HepG2 (cell line): ENCODE results near the gene CACNG4. TPM values are rescaled to one million over a fixed set of nuclear protein-coding genes. Genes with fewer than 3 reads are reported as not detected.
A peak's percentile ranks its signal among the peaks of the same experiment; 100 is the strongest.
"Not testable (repeated sequence)": the region's sequence is repeated elsewhere in the genome, so short reads cannot be mapped to it uniquely, and the experiment has no call there.

Experiments used
- ATAC-seq: fragments of 200-7000 bp; cut with Tn5 transposase; 3 replicates; pipeline ENCODE4 v1.9.1; 2020; ENCODE audit warnings: mild to moderate bottlenecking, moderate library complexity
- BruUV-seq: library from RNA; stranded (reverse); fragments of 400-500 nt; replicated peaks from 2 replicates; lab custom pipeline; 2021; lab: Mats Ljungman, UMichigan
- CTCF ChIA-PET: fragments of 300-600 bp; formaldehyde crosslinking; extraction: SDS; loops from one replicate; lab custom pipeline; 2021; ENCODE audit warnings: low total read pairs, inconsistent platforms, low intra/inter-chr PET ratio; lab: Yijun Ruan, JAX
- POLR2A ChIA-PET: fragments of 350-600 bp; sonication (Branson Sonifier 250); formaldehyde crosslinking; loops from one replicate; lab custom pipeline; 2020; ENCODE audit warnings: antibody characterized with exemption, inconsistent platforms; lab: Yijun Ruan, JAX
- DNase-seq: peaks from one replicate; pipeline ENCODE4 v3.0.0-alpha.2; 2015; ENCODE audit warnings: low spot score
- FAIRE-seq: peaks from 3 replicates; lab custom pipeline; 2011; peaks lifted over from hg19 to GRCh38; lab: Jason Lieb, UNC
- H2AFZ ChIP-seq: one replicate; pipeline ENCODE4 v1.6.1; 2011; ENCODE audit warnings: low read length, inconsistent platforms
- H3K27ac ChIP-seq: fragments of 300-600 bp; 3 replicates; pipeline ENCODE4 v1.8.0; 2011; ENCODE audit warnings: mixed run types, mild to moderate bottlenecking, mixed read lengths, low read length, inconsistent platforms; ENCODE audit not compliant: insufficient read depth; ENCODE audit errors: extremely low read length
- H3K27me3 ChIP-seq, 2 experiments: fragments of 200-600 bp in 1 of 2; 2 replicates in 1 of 2; 3 replicates in 1 of 2; pipeline versions ENCODE4 v1.6.0 to v1.8.0; 2011; ENCODE audit warnings: low read length in 2 of 2, mild to moderate bottlenecking in 2 of 2, moderate library complexity in 2 of 2, inconsistent platforms in 1 of 2; ENCODE audit not compliant: insufficient read depth in 2 of 2, control insufficient read depth in 1 of 2
- H3K36me3 ChIP-seq, 2 experiments: fragments of 200-600 bp in 1 of 2; replicated peaks in 1 of 2; 2 replicates in 1 of 2; 3 replicates in 1 of 2; pipeline versions ENCODE4 v1.5.1 to v1.8.0; 2011; ENCODE audit warnings: low read length in 2 of 2, inconsistent platforms in 1 of 2; ENCODE audit not compliant: insufficient read depth in 2 of 2, control insufficient read depth in 1 of 2
- H3K4me1 ChIP-seq: 2 replicates; pipeline ENCODE4 v1.5.1; 2012; ENCODE audit warnings: low read length, inconsistent platforms; ENCODE audit not compliant: insufficient read depth
- H3K4me2 ChIP-seq: 2 replicates; pipeline ENCODE4 v1.6.0; 2011; ENCODE audit warnings: low read depth, low read length, inconsistent platforms
- H3K4me3 ChIP-seq, 3 experiments: fragments of 200-600 bp in 1 of 3; sonication (generic), shearing (Covaris generic) in 1 of 3; replicated peaks in 1 of 3; 2 replicates each; pipeline ENCODE4 v1.5.1; 2011 to 2016; ENCODE audit warnings: low read length in 3 of 3, inconsistent platforms in 2 of 3, low read depth in 2 of 3, mild to moderate bottlenecking in 2 of 3, control low read depth in 1 of 3, mixed read lengths in 1 of 3; ENCODE audit not compliant: insufficient read depth in 1 of 3
- H3K79me2 ChIP-seq: one replicate; pipeline ENCODE4 v1.6.1; 2011; ENCODE audit warnings: low read length, inconsistent platforms; ENCODE audit not compliant: insufficient read depth
- H3K9ac ChIP-seq: 2 replicates; pipeline ENCODE4 v1.6.0; 2011; ENCODE audit warnings: mild to moderate bottlenecking, low read depth, low read length, inconsistent platforms; ENCODE audit not compliant: insufficient read depth
- H3K9me3 ChIP-seq: 2 replicates; pipeline ENCODE4 v1.5.1; 2012; ENCODE audit warnings: mild to moderate bottlenecking, low read length
- H4K20me1 ChIP-seq: 2 replicates; pipeline ENCODE4 v1.6.0; 2011; ENCODE audit warnings: inconsistent platforms, mild to moderate bottlenecking, low read length, moderate library complexity; ENCODE audit not compliant: insufficient read depth
- CHD4 ChIP-seq: fragments of 200-600 bp; sonication (generic); IDR thresholded peaks from 2 replicates; pipeline ENCODE4 v1.7.0; 2017; ENCODE audit warnings: mild to moderate bottlenecking, low read length, borderline replicate concordance
- TAF15 ChIP-seq: fragments of 200-400 bp; formaldehyde crosslinking; IDR thresholded peaks from one replicate; pipeline ENCODE4 v1.6.1; 2018; ENCODE audit warnings: mild to moderate bottlenecking, low read depth, low read length; ENCODE audit not compliant: poor library complexity, severe bottlenecking
- ZNF431 ChIP-seq: sonication (generic); formaldehyde crosslinking; IDR thresholded peaks from 2 replicates; pipeline ENCODE4 v1.9.0; 2022; ENCODE audit warnings: missing genetic modification reagents, low read depth, mild to moderate bottlenecking, borderline replicate concordance
- WGBS: methylation state at CpG from one replicate; pipeline ENCODE4 v1.1.6; 2017; ENCODE audit warnings: low lambda C conversion rate; 5-methylcytosine and 5-hydroxymethylcytosine counted together
- in situ Hi-C: cut with HindIII; loops from 2 replicates; pipeline ENCODE4 v1.10.0; 2017; ENCODE audit warnings: low pct_unique_long_range_greater_than_20kb; ENCODE audit not compliant: extremely low pct_ligation_motif_present
- intact Hi-C: fragments of 100-400 bp; cut with micrococcal nuclease; formaldehyde crosslinking; loops from one replicate; pipeline ENCODE4 v1.10.0; 2022; ENCODE audit not compliant: unreplicated experiment
- polyA plus RNA-seq, 8 experiments: library from polyadenylated mRNA; depleted of rRNA in 3 of 8; stranded (reverse) in 7 of 8; unstranded in 1 of 8; fragments of >200 nt; fragmentation: Illumina TruSeq in 4 of 8; extraction: Trizol in 4 of 8; gene quantifications; 2 replicates each; pipeline versions ENCODE4 v1.2.1 to v1.2.3, GENCODE V29; 2011 to 2016; ENCODE audit warnings: low read depth in 4 of 8, missing spikeins in 1 of 8, mixed read lengths in 1 of 8; ENCODE audit not compliant: insufficient read depth in 1 of 8
- total RNA-seq, 5 experiments: library from RNA; depleted of rRNA; stranded (reverse); fragments of >200 nt; fragmentation: Illumina TruSeq; extraction: Trizol; gene quantifications; 2 replicates each; pipeline ENCODE4 v1.2.3, GENCODE V29; 2016; ENCODE audit warnings: low read depth in 1 of 5
- TF ChIP-seq, protein P1 (sequence below): sonication (generic); formaldehyde crosslinking; IDR thresholded peaks from 2 replicates; pipeline ENCODE4 v1.4.0; 2020; ENCODE audit warnings: mild to moderate bottlenecking, missing genetic modification reagents, borderline replicate concordance
- TF ChIP-seq, protein P2 (sequence below): sonication (generic); formaldehyde crosslinking; IDR thresholded peaks from 2 replicates; pipeline ENCODE4 v1.5.0; 2020; ENCODE audit warnings: missing genetic modification reagents

Gene CACNG4
- total and polyA plus RNA-seq, 2 of the 13 experiments (the other 11 are each of a cell fraction or from before 2014, with no cell fraction given) = 0.09 TPM

DNA sequence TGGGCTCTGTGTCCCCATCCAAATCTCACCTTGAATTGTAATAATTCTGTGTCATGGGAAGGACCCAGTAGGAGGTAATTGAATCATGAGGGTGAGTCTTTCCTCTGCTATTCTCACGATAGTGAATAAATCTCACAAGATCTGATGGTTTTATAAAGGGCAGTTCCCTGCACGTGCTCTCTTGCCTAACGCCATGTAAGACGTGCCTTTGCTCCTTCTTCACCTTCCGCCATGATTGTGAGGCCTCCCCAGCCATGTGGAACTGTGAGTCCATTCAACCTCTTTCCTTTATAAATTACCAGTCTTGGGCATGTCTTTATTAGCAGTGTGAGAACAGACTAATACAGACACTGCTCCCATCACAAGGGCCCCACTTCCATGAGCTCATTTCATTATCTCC lies 76.6 kb downstream of the CACNG4 start:
- DNase-seq, H3K27ac ChIP-seq, ATAC-seq, intact Hi-C loops, H3K4me2 ChIP-seq: not testable (repeated sequence)
- peak; percentile 96 for TF ChIP-seq ZNF431 (CRISPR knock-in tag)
- TF ChIP-seq, all 625 proteins: peak for 1; not testable (repeated sequence) for 624
- FAIRE-seq, H3K36me3 ChIP-seq, H3K9me3 ChIP-seq, H3K4me1 ChIP-seq, H3K9ac ChIP-seq, CTCF ChIA-PET, in situ Hi-C loops, POLR2A ChIA-PET, BruUV-seq, H3K79me2 ChIP-seq, H2AFZ ChIP-seq, H3K4me3 ChIP-seq, H4K20me1 ChIP-seq: not testable (repeated sequence)
- 68% methylated on average over 5 of the region's 5 CpGs for WGBS
- H3K27me3 ChIP-seq = peaks cover 3 to 24% of the 10 kb centered on the region in 2 experiments; a peak in 3 of 5 replicates

DNA sequence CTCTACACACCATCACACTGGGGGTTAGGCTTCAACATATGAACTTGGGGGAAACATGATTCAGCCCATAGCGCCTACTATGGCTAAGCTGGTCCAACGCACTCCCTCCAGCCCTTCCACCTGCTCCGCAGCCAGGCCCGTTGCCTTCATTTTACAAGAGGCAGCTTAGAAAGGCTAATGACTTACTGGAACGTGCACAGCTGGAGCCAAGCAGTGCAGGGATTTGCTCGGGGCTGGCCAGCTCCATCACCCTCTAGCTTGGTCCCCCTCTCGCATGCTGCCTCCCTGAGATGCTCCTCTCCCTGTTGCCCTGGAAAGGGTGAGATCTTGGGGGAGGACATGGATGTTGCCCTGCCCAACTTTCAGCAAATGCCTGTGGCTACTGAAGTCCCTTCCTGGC lies 77.0 kb downstream of the CACNG4 start:
- intact Hi-C loops = no loop called here
- H4K20me1 ChIP-seq = no peaks in the 10 kb centered on the region
- DNase-seq = no peak
- no peak for ATAC-seq
- no peak overlapping the region for H3K9ac ChIP-seq
- no peaks in the 10 kb centered on the region for H3K9me3 ChIP-seq
- no peak overlapping the region for H3K27ac ChIP-seq
- WGBS = 52% methylated on average over 7 of the region's 7 CpGs
- no peak overlapping the region for H3K4me2 ChIP-seq
- H3K4me3 ChIP-seq = no peak overlapping the region
- no peaks in the 10 kb centered on the region for H3K79me2 ChIP-seq
- ChIA-PET POLR2A (no interaction called here), CTCF (no interaction called here)
- TF ChIP-seq, protein P1, sequence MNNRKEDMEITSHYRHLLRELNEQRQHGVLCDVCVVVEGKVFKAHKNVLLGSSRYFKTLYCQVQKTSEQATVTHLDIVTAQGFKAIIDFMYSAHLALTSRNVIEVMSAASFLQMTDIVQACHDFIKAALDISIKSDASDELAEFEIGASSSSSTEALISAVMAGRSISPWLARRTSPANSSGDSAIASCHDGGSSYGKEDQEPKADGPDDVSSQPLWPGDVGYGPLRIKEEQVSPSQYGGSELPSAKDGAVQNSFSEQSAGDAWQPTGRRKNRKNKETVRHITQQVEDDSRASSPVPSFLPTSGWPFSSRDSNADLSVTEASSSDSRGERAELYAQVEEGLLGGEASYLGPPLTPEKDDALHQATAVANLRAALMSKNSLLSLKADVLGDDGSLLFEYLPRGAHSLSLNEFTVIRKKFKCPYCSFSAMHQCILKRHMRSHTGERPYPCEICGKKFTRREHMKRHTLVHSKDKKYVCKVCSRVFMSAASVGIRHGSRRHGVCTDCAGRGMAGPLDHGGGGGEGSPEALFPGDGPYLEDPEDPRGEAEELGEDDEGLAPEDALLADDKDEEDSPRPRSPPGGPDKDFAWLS (CRISPR knock-in tag) = no peak
- TF ChIP-seq, protein P2, sequence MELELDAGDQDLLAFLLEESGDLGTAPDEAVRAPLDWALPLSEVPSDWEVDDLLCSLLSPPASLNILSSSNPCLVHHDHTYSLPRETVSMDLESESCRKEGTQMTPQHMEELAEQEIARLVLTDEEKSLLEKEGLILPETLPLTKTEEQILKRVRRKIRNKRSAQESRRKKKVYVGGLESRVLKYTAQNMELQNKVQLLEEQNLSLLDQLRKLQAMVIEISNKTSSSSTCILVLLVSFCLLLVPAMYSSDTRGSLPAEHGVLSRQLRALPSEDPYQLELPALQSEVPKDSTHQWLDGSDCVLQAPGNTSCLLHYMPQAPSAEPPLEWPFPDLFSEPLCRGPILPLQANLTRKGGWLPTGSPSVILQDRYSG = no peak
- TF ChIP-seq TAF15 (no peak), CHD4 (no peak)
- no peaks in the 10 kb centered on the region for H3K36me3 ChIP-seq
- no peak for FAIRE-seq
- H3K4me1 ChIP-seq = peaks cover 7% of the 10 kb centered on the region; the same call in 1 of the 2 replicates
- in situ Hi-C loops = no loop called here
- H2AFZ ChIP-seq = no peak overlapping the region
- no TSS peak for BruUV-seq
- peaks cover 3 to 24% of the 10 kb centered on the region in 2 experiments; a peak in 3 of 5 replicates for H3K27me3 ChIP-seq
